OCI-LY1 (cell line): Measurements from ENCODE around the gene GALNT10.

Experiments
- EZH2 ChIP-seq: fragments of 200-600 bp; sonication (generic), shearing (Covaris generic); IDR thresholded peaks from 2 replicates; pipeline ENCODE4 v1.8.0; 2017; ENCODE audit warnings: borderline replicate concordance, mixed run types, mild to moderate bottlenecking, antibody characterized with exemption, low read length, moderate library complexity, mixed read lengths
- TF ChIP-seq, protein P1 (sequence below): fragments of 200-600 bp; sonication (generic), shearing (Covaris generic); IDR thresholded peaks from 2 replicates; pipeline ENCODE4 v1.5.1; 2017; ENCODE audit warnings: mild to moderate bottlenecking, antibody characterized with exemption, low read length, moderate library complexity, mixed read lengths

- TF ChIP-seq, protein P1, sequence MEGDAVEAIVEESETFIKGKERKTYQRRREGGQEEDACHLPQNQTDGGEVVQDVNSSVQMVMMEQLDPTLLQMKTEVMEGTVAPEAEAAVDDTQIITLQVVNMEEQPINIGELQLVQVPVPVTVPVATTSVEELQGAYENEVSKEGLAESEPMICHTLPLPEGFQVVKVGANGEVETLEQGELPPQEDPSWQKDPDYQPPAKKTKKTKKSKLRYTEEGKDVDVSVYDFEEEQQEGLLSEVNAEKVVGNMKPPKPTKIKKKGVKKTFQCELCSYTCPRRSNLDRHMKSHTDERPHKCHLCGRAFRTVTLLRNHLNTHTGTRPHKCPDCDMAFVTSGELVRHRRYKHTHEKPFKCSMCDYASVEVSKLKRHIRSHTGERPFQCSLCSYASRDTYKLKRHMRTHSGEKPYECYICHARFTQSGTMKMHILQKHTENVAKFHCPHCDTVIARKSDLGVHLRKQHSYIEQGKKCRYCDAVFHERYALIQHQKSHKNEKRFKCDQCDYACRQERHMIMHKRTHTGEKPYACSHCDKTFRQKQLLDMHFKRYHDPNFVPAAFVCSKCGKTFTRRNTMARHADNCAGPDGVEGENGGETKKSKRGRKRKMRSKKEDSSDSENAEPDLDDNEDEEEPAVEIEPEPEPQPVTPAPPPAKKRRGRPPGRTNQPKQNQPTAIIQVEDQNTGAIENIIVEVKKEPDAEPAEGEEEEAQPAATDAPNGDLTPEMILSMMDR = no peak
- TF ChIP-seq EZH2 = no peak
These were observed 213.3 kb downstream of the GALNT10 start for GRCh38 chr5:154403776-154404387.
